ENCODE measurements around the gene KRCC1.
A peak's percentile ranks its signal among the peaks of the same experiment; 100 is the strongest.
"Not testable (repeated sequence)": the region's sequence is repeated elsewhere in the genome, so short reads cannot be mapped to it uniquely, and the experiment has no call there.

Gene KRCC1

GRCh38 chr2:88051792-88052191 lies 3.8 kb downstream of the KRCC1 start:
- Histone ChIP-seq H3K36me3 (replicated peaks) (no peaks in the 10 kb centered on the region), H3K4me3 (ENCODE audit: low read depth, low read length) (no peak overlapping the region), H3K27me3 (replicated peaks) (no peaks in the 10 kb centered on the region), H3K27ac (no peak overlapping the region)
- no peak for DNase-seq
- in situ Hi-C loops (cut with HindIII; ENCODE audit: low pct_ligation_motif_present, low sequenced_read_pairs) = no loop called here
- TF ChIP-seq CTCF (IDR thresholded peaks at IDR 0.05; ENCODE audit: low read depth, low read length, missing control alignments) = no peak

GRCh38 chr2:88049622-88050021 lies 6.0 kb downstream of the KRCC1 start:
- Histone ChIP-seq H3K27me3 (replicated peaks) (no peaks in the 10 kb centered on the region), H3K27ac (no peak overlapping the region), H3K4me3 (ENCODE audit: low read depth, low read length) (no peak overlapping the region), H3K36me3 (replicated peaks) (no peaks in the 10 kb centered on the region)
- in situ Hi-C loops (cut with HindIII; ENCODE audit: low pct_ligation_motif_present, low sequenced_read_pairs) = no loop called here
- no peak for DNase-seq
- TF ChIP-seq CTCF (IDR thresholded peaks at IDR 0.05; ENCODE audit: low read depth, low read length, missing control alignments) = no peak

GRCh38 chr2:88048541-88048940 lies 7.0 kb downstream of the KRCC1 start:
- no peak for DNase-seq
- Histone ChIP-seq H3K27me3 (replicated peaks) (no peaks in the 10 kb centered on the region), H3K27ac (no peak overlapping the region), H3K4me3 (ENCODE audit: low read depth, low read length) (no peak overlapping the region), H3K36me3 (replicated peaks) (no peaks in the 10 kb centered on the region)
- no peak for TF ChIP-seq CTCF (IDR thresholded peaks at IDR 0.05; ENCODE audit: low read depth, low read length, missing control alignments)
- in situ Hi-C loops (cut with HindIII; ENCODE audit: low pct_ligation_motif_present, low sequenced_read_pairs) = no loop called here

GRCh38 chr2:88045561-88045960 lies 10.0 kb downstream of the KRCC1 start:
- H3K27ac ChIP-seq; in situ Hi-C loops (cut with HindIII; ENCODE audit: low pct_ligation_motif_present, low sequenced_read_pairs); H3K36me3 ChIP-seq (replicated peaks): not testable (repeated sequence)

GRCh38 chr2:88042476-88042875 lies 13.1 kb downstream of the KRCC1 start:
- in situ Hi-C loops (cut with HindIII; ENCODE audit: low pct_ligation_motif_present, low sequenced_read_pairs) = no loop called here

More at GRCh38 chr2:88045561-88045960, 10.0 kb downstream of the KRCC1 start:
- DNase-seq; H3K27me3 ChIP-seq (replicated peaks); H3K4me3 ChIP-seq (ENCODE audit: low read depth, low read length): not testable (repeated sequence)

GRCh38 chr2:88038263-88039105 lies 17.1 kb downstream of the KRCC1 start:
- H3K27me3 ChIP-seq (replicated peaks) = no peaks in the 10 kb centered on the region
- H3K27ac ChIP-seq = peak overlapping the region; percentile 62
- DNase-seq = peak; percentile 78
- H3K4me3 ChIP-seq (ENCODE audit: low read depth, low read length) = no peak overlapping the region
- H3K36me3 ChIP-seq (replicated peaks) = peaks cover 8% of the 10 kb centered on the region
- in situ Hi-C loops (cut with HindIII; ENCODE audit: low pct_ligation_motif_present, low sequenced_read_pairs) = no loop called here
- no peak for TF ChIP-seq CTCF (IDR thresholded peaks at IDR 0.05; ENCODE audit: low read depth, low read length, missing control alignments)

More at GRCh38 chr2:88042476-88042875, 13.1 kb downstream of the KRCC1 start:
- no peaks in the 10 kb centered on the region for H3K36me3 ChIP-seq (replicated peaks)
- no peaks in the 10 kb centered on the region for H3K27me3 ChIP-seq (replicated peaks)
- no peak for TF ChIP-seq CTCF (IDR thresholded peaks at IDR 0.05; ENCODE audit: low read depth, low read length, missing control alignments)
- DNase-seq = no peak
- H3K27ac ChIP-seq = no peak overlapping the region
- H3K4me3 ChIP-seq (ENCODE audit: low read depth, low read length) = no peak overlapping the region
